ENCODE measurements around the gene CLRN3. TPM values are rescaled to one million over a fixed set of nuclear protein-coding genes. Genes with fewer than 3 reads are reported as not detected.

Gene CLRN3
- total RNA-seq, 4 donors from 2014 or later, result not detected

DNA sequence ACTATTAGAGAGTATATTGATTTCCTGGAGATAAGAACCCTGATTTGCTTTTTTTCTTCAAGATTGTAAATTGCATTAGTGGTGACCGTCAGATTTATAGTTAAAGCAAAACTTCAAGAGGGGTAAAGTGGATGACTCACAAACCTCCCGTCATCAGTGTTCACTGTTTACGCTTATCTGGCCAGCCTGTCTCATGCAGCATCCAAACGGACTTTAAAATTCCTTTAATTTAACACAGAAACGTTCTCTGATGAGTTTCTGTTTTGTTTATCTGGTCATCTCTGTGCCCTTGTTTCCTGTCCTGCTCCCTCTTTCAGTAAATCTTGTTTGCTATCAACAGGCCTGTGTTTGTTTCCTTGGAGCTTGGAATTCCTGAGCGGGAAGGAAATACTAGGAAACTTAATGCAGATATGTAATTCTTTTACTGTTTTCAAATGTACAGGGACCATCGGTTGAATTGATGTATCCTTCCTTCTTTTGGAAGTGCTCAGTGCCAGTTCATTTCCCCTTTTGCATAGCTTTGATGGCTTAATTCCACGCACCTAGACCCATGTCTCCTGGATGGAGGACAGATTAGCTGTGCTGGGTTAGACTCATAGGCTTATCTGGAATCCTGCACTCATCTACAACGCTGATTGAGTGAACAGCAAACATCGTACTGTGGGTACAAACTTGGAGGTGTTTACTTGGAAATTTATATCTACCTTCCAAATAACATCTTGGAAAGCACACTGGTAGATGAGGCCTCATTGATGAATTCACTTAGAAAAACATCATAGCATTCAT lies 35.5 kb upstream of the CLRN3 start:
- no peaks in the 10 kb centered on the region for H3K27me3 ChIP-seq
- peaks cover 0 to 9% (median 0%) of the 10 kb centered on the region in 3 donors for H3K9me3 ChIP-seq
- 45 to 51% methylated on average over 10 of the region's 10 CpGs for WGBS, 2 donors (ENCODE audit: low coverage in 1 of 2)
- ATAC-seq, result no peak
- TF ChIP-seq POLR2A (IDR thresholded peaks at IDR 0.05) (no peak), EP300 (IDR thresholded peaks at IDR 0.05) (no peak), POLR2AphosphoS5 (IDR thresholded peaks at IDR 0.05) (no peak), CTCF (IDR thresholded peaks at IDR 0.05) (no peak)
- H3K4me3 ChIP-seq, result no peak overlapping the region
- no peaks in the 10 kb centered on the region for H3K4me1 ChIP-seq
- no peaks in the 10 kb centered on the region for H3K36me3 ChIP-seq
- H3K27ac ChIP-seq, result no peak overlapping the region

DNA sequence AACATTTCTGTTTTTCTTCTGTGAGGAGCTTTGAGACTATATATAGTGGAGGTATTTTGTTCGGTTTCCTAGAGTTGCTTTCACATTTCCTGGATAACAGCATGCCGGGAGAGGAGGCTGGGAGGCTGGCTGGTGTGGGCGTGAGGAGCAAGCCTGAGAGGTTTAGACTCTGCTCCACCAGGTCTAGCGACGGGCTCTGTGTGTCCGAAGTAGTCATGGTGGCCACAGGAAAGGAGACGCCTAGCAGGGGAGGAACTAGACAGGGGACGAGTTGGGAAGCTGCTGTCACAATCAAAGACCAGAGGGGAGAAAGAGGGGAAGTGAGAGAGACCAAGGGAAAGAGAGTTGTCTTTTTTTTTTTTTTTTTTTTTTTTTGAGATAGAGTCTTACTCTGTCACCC lies 33.7 kb upstream of the CLRN3 start:
- no peaks in the 10 kb centered on the region for H3K9me3 ChIP-seq
- 43 to 57% methylated on average over 1 to 7 of the region's 8 CpGs for WGBS, 2 donors (ENCODE audit: low coverage in 1 of 2)
- no peaks in the 10 kb centered on the region for H3K27me3 ChIP-seq
- no peaks in the 10 kb centered on the region for H3K36me3 ChIP-seq
- no peak for TF ChIP-seq POLR2A (IDR thresholded peaks at IDR 0.05)
- no peak for TF ChIP-seq CTCF (IDR thresholded peaks at IDR 0.05)
- TF ChIP-seq EP300 (IDR thresholded peaks at IDR 0.05), result no peak
- no peak for TF ChIP-seq POLR2AphosphoS5 (IDR thresholded peaks at IDR 0.05)
- H3K4me3 ChIP-seq, result no peak overlapping the region
- H3K4me1 ChIP-seq, result peaks cover 0 to 13% (median 7%) of the 10 kb centered on the region in 3 donors
- ATAC-seq, result no peak
- no peak overlapping the region for H3K27ac ChIP-seq

DNA sequence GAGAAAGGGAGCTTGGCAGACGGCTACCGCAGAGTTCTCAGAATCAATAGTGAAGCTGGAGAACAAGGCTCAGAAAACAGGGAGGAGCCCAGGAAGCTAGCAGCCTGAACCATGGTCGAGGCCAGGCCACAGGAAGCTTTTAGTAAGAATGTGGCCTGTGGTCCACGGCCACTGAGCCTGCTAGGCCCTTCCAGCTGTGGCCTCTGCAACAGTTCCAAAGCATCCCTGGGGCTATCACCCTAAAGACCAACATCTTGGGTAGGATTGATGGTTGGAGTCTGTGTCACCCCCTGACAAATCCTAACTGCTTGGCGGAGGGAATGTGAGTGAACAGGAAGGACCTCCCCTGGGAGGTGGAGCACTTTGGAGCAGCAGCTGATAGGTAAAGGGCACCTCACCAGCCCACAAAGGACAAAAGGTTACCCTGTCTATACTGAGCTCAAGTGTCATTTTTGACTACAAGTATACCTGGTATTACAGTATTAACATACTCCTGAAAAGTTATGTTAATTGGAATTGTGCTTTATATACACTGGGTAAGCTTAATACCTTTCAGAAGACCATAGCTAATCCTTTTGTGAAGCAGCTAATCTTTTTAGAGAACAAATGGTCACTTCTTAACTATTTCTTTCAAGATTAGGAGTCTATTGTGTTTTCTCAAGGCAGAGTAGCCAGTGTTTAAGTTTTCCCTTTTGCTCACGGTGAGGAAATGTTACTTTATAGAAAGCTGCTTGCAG lies 32.9 kb upstream of the CLRN3 start:
- Histone ChIP-seq H3K9me3 (no peaks in the 10 kb centered on the region), H3K36me3 (no peaks in the 10 kb centered on the region), H3K27me3 (no peaks in the 10 kb centered on the region), H3K4me1 (peaks cover 0 to 16% (median 9%) of the 10 kb centered on the region in 3 donors), H3K27ac (peak overlapping the region in 1 of 4 donors; percentile 33), H3K4me3 (no peak overlapping the region)
- TF ChIP-seq POLR2AphosphoS5 (IDR thresholded peaks at IDR 0.05) (no peak), POLR2A (IDR thresholded peaks at IDR 0.05) (no peak), EP300 (IDR thresholded peaks at IDR 0.05) (no peak), CTCF (IDR thresholded peaks at IDR 0.05) (no peak)
- ATAC-seq, result no peak
- 61 to 63% methylated on average over 3 to 6 of the region's 6 CpGs for WGBS, 2 donors (ENCODE audit: low coverage in 1 of 2)

DNA sequence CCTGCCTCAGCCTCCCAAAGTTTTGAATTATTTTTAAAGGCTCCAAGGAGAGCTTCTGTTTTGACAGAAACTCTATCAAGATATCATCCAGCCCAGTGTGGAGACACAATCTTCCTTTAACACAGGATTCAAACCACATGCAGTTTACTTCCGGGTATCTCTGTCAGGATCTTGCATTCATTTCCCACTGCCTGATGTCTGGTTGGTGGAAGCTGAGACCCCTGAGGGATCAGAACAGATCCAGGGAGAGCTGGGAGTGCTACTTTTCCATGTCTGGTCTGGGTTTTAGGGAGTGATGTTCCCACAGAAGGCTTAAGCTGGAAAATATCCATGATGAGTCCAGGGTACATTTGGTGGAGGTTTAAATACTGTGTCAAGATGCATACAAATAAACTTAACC lies 30.9 kb upstream of the CLRN3 start:
- TF ChIP-seq CTCF (IDR thresholded peaks at IDR 0.05), result no peak
- TF ChIP-seq POLR2A (IDR thresholded peaks at IDR 0.05), result no peak
- no peak for ATAC-seq
- 50 to 88% methylated on average over 1 of the region's 1 CpG for WGBS, 2 donors (ENCODE audit: low coverage in 1 of 2)
- Histone ChIP-seq H3K9me3 (no peaks in the 10 kb centered on the region), H3K36me3 (no peaks in the 10 kb centered on the region), H3K27ac (peak overlapping the region in 2 of 4 donors; percentile 53 to 59), H3K4me3 (no peak overlapping the region), H3K4me1 (peaks cover 0 to 30% (median 14%) of the 10 kb centered on the region in 3 donors), H3K27me3 (no peaks in the 10 kb centered on the region)
